HEK293 (cell line): ENCODE data around the gene CDK5R2.
A peak's percentile ranks its signal among the peaks of the same experiment; 100 is the strongest.

Source experiments
- CTCF ChIP-seq: fragments of 450-650 bp; formaldehyde crosslinking; IDR thresholded peaks from 2 replicates; pipeline ENCODE4 v1.5.1; 2016; ENCODE audit warnings: missing biosample characterization, missing genetic modification characterization
- KLF1 ChIP-seq: fragments of 450-650 bp; formaldehyde crosslinking; IDR thresholded peaks from 2 replicates; pipeline ENCODE4 v1.5.1; 2016; ENCODE audit warnings: missing biosample characterization, missing genetic modification characterization
- SCRT1 ChIP-seq: fragments of 450-650 bp; formaldehyde crosslinking; IDR thresholded peaks from 2 replicates; pipeline ENCODE4 v1.5.1; 2016; ENCODE audit warnings: missing biosample characterization, missing genetic modification characterization, borderline replicate concordance
- TSHZ1 ChIP-seq: fragments of 450-650 bp; formaldehyde crosslinking; IDR thresholded peaks from 2 replicates; pipeline ENCODE4 v1.5.1; 2016; ENCODE audit warnings: missing biosample characterization, missing genetic modification characterization, borderline replicate concordance
- WT1 ChIP-seq: fragments of 450-650 bp; formaldehyde crosslinking; IDR thresholded peaks from 2 replicates; pipeline ENCODE4 v1.5.1; 2016; ENCODE audit warnings: missing biosample characterization, missing genetic modification characterization
- ZBTB8A ChIP-seq: fragments of 450-650 bp; formaldehyde crosslinking; IDR thresholded peaks from 2 replicates; pipeline ENCODE4 v1.5.1; 2016; ENCODE audit warnings: missing biosample characterization, missing genetic modification characterization
- ZEB2 ChIP-seq: fragments of 450-650 bp; formaldehyde crosslinking; IDR thresholded peaks from 2 replicates; pipeline ENCODE4 v1.5.1; 2016; ENCODE audit warnings: missing biosample characterization, missing genetic modification characterization
- ZFP37 ChIP-seq: fragments of 450-650 bp; formaldehyde crosslinking; IDR thresholded peaks from 2 replicates; pipeline ENCODE4 v1.5.1; 2016; ENCODE audit warnings: missing biosample characterization, missing genetic modification characterization
- ZNF16 ChIP-seq: fragments of 450-650 bp; formaldehyde crosslinking; IDR thresholded peaks from 2 replicates; pipeline ENCODE4 v1.5.1; 2016; ENCODE audit warnings: low read depth, missing biosample characterization, missing genetic modification characterization
- ZNF2 ChIP-seq: fragments of 450-650 bp; formaldehyde crosslinking; IDR thresholded peaks from 2 replicates; pipeline ENCODE4 v1.5.1; 2016; ENCODE audit warnings: missing biosample characterization, missing genetic modification characterization
- ZNF24 ChIP-seq: fragments of 450-650 bp; formaldehyde crosslinking; IDR thresholded peaks from 2 replicates; pipeline ENCODE4 v1.5.1; 2016; ENCODE audit warnings: missing biosample characterization, missing genetic modification characterization
- ZNF335 ChIP-seq: fragments of 450-650 bp; formaldehyde crosslinking; conservative IDR thresholded peaks from 2 replicates; pipeline ENCODE4 v1.5.1; 2016; ENCODE audit warnings: missing biosample characterization, missing genetic modification characterization
- ZNF521 ChIP-seq: fragments of 450-650 bp; formaldehyde crosslinking; IDR thresholded peaks from 2 replicates; pipeline ENCODE4 v1.5.1; 2017; ENCODE audit warnings: missing biosample characterization, mild to moderate bottlenecking, missing genetic modification characterization
- ZNF544 ChIP-seq: fragments of 450-650 bp; formaldehyde crosslinking; IDR thresholded peaks from 2 replicates; pipeline ENCODE4 v1.5.0; 2017; ENCODE audit warnings: missing biosample characterization, missing genetic modification characterization
- ZNF610 ChIP-seq: fragments of 450-650 bp; formaldehyde crosslinking; IDR thresholded peaks from 2 replicates; pipeline ENCODE4 v1.5.1; 2016; ENCODE audit warnings: missing biosample characterization, missing genetic modification characterization, borderline replicate concordance
- ZNF626 ChIP-seq: fragments of 450-650 bp; sonication (Bioruptor Pico); formaldehyde crosslinking; IDR thresholded peaks from 2 replicates; pipeline ENCODE4 v1.5.1; 2018; ENCODE audit warnings: missing biosample characterization, missing genetic modification characterization, inconsistent platforms
- ZNF660 ChIP-seq: fragments of 450-650 bp; IDR thresholded peaks from 2 replicates; pipeline ENCODE4 v1.5.1; 2018; ENCODE audit warnings: missing biosample characterization, mild to moderate bottlenecking, missing genetic modification characterization
- ZNF670 ChIP-seq: fragments of 450-650 bp; formaldehyde crosslinking; IDR thresholded peaks from 2 replicates; pipeline ENCODE4 v1.5.1; 2016; ENCODE audit warnings: missing biosample characterization, missing genetic modification characterization, low read depth
- ZNF747 ChIP-seq: fragments of 450-650 bp; formaldehyde crosslinking; IDR thresholded peaks from 2 replicates; pipeline ENCODE4 v1.5.1; 2016; ENCODE audit warnings: missing biosample characterization, missing genetic modification characterization
- ZSCAN30 ChIP-seq: fragments of 450-650 bp; IDR thresholded peaks from 2 replicates; pipeline ENCODE4 v1.5.1; 2018; ENCODE audit warnings: missing biosample characterization, mild to moderate bottlenecking, missing genetic modification characterization, moderate library complexity
- ZSCAN4 ChIP-seq: fragments of 450-650 bp; formaldehyde crosslinking; IDR thresholded peaks from 2 replicates; pipeline ENCODE4 v1.5.1; 2017; ENCODE audit warnings: missing biosample characterization, missing genetic modification characterization
- TF ChIP-seq, protein P1 (sequence below): fragments of 450-650 bp; formaldehyde crosslinking; IDR thresholded peaks from 2 replicates; pipeline ENCODE4 v1.5.1; 2016; ENCODE audit warnings: missing biosample characterization, missing genetic modification characterization
- TF ChIP-seq, protein P2 (sequence below): fragments of 450-650 bp; formaldehyde crosslinking; IDR thresholded peaks from 2 replicates; pipeline ENCODE4 v1.5.1; 2016; ENCODE audit warnings: missing biosample characterization, missing genetic modification characterization
- TF ChIP-seq, protein P3 (sequence below): fragments of 450-650 bp; formaldehyde crosslinking; optimal IDR thresholded peaks from 2 replicates; pipeline ENCODE3; 2016; ENCODE audit warnings: missing biosample characterization, mild to moderate bottlenecking, missing genetic modification characterization
- TF ChIP-seq, protein P4 (sequence below): fragments of 450-650 bp; formaldehyde crosslinking; IDR thresholded peaks from 2 replicates; pipeline ENCODE4; 2016; ENCODE audit warnings: missing biosample characterization, missing genetic modification characterization

The CDK5R2 gene

DNA sequence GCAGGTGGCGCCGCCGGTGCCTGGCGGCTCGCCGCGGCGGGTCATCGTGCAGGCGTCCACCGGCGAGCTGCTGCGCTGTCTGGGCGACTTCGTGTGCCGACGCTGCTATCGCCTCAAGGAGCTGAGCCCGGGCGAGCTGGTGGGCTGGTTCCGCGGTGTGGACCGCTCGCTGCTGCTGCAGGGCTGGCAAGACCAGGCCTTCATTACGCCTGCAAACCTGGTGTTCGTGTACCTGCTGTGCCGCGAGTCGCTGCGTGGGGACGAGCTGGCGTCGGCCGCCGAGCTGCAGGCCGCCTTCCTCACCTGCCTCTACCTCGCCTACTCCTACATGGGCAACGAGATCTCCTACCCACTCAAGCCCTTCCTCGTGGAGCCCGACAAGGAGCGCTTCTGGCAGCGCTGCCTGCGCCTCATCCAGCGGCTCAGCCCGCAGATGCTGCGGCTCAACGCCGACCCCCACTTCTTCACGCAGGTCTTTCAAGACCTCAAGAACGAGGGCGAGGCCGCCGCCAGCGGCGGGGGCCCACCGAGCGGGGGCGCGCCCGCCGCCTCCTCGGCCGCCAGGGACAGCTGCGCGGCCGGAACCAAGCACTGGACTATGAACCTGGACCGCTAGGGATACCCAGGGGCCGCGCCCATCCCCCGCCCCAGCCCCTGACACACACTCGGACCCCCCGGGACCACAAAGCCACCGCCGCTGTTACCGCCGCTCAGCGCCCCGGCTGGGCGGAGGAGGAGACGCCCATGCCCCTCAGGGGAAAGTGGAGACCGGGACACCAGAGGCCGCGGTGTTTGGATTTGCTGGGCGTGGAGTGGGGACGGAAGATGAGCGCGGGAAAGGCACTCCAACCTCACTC, 1.1 kb downstream of the CDK5R2 start (continued):
- TF ChIP-seq ZSCAN4 (no peak), ZNF521 (no peak), ZNF24 (tag by site-specific recombination) (no peak), WT1 (no peak), ZNF610 (tag by site-specific recombination) (no peak), ZNF544 (tag by site-specific recombination) (no peak), ZNF16 (tag by site-specific recombination) (no peak), ZEB2 (tag by site-specific recombination) (no peak), ZNF747 (tag by site-specific recombination) (no peak), ZNF660 (no peak), KLF1 (tag by site-specific recombination) (peak; percentile 87), ZNF2 (tag by site-specific recombination) (no peak), ZFP37 (tag by site-specific recombination) (no peak), ZNF626 (no peak), ZSCAN30 (no peak), ZBTB8A (peak; percentile 8; the same call in 1 of the 2 replicates), TSHZ1 (no peak), ZNF335 (tag by site-specific recombination) (peak; percentile 80), SCRT1 (tag by site-specific recombination) (no peak), ZNF670 (tag by site-specific recombination) (no peak), CTCF (tag by site-specific recombination) (no peak)
- TF ChIP-seq, protein P1, sequence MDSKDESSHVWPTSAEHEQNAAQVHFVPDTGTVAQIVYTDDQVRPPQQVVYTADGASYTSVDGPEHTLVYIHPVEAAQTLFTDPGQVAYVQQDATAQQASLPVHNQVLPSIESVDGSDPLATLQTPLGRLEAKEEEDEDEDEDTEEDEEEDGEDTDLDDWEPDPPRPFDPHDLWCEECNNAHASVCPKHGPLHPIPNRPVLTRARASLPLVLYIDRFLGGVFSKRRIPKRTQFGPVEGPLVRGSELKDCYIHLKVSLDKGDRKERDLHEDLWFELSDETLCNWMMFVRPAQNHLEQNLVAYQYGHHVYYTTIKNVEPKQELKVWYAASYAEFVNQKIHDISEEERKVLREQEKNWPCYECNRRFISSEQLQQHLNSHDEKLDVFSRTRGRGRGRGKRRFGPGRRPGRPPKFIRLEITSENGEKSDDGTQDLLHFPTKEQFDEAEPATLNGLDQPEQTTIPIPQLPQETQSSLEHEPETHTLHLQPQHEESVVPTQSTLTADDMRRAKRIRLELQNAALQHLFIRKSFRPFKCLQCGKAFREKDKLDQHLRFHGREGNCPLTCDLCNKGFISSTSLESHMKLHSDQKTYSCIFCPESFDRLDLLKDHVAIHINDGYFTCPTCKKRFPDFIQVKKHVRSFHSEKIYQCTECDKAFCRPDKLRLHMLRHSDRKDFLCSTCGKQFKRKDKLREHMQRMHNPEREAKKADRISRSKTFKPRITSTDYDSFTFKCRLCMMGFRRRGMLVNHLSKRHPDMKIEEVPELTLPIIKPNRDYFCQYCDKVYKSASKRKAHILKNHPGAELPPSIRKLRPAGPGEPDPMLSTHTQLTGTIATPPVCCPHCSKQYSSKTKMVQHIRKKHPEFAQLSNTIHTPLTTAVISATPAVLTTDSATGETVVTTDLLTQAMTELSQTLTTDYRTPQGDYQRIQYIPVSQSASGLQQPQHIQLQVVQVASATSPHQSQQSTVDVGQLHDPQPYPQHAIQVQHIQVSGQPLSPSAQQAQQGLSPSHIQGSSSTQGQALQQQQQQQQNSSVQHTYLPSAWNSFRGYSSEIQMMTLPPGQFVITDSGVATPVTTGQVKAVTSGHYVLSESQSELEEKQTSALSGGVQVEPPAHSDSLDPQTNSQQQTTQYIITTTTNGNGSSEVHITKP (tag by site-specific recombination), result no peak
- TF ChIP-seq, protein P2, sequence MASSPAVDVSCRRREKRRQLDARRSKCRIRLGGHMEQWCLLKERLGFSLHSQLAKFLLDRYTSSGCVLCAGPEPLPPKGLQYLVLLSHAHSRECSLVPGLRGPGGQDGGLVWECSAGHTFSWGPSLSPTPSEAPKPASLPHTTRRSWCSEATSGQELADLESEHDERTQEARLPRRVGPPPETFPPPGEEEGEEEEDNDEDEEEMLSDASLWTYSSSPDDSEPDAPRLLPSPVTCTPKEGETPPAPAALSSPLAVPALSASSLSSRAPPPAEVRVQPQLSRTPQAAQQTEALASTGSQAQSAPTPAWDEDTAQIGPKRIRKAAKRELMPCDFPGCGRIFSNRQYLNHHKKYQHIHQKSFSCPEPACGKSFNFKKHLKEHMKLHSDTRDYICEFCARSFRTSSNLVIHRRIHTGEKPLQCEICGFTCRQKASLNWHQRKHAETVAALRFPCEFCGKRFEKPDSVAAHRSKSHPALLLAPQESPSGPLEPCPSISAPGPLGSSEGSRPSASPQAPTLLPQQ (tag by site-specific recombination), result peak; percentile 52
- TF ChIP-seq, protein P3, sequence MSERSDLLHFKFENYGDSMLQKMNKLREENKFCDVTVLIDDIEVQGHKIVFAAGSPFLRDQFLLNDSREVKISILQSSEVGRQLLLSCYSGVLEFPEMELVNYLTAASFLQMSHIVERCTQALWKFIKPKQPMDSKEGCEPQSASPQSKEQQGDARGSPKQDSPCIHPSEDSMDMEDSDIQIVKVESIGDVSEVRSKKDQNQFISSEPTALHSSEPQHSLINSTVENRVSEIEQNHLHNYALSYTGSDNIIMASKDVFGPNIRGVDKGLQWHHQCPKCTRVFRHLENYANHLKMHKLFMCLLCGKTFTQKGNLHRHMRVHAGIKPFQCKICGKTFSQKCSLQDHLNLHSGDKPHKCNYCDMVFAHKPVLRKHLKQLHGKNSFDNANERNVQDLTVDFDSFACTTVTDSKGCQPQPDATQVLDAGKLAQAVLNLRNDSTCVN (tag by site-specific recombination), result peak; percentile 41
- TF ChIP-seq, protein P4, sequence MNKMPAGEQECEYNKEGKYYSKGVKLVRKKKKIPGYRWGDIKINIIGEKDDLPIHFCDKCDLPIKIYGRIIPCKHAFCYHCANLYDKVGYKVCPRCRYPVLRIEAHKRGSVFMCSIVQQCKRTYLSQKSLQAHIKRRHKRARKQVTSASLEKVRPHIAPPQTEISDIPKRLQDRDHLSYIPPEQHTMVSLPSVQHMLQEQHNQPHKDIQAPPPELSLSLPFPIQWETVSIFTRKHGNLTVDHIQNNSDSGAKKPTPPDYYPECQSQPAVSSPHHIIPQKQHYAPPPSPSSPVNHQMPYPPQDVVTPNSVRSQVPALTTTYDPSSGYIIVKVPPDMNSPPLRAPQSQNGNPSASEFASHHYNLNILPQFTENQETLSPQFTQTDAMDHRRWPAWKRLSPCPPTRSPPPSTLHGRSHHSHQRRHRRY (tag by site-specific recombination), result no peak
